HUES48 (cell line): ENCODE data around the gene TMEM132C.
"Not testable (repeated sequence)": the region's sequence is repeated elsewhere in the genome, so short reads cannot be mapped to it uniquely, and the experiment has no call there.

Experiments used
- H3K27ac ChIP-seq: one replicate; pipeline ENCODE4 v1.7.0; 2013; ENCODE audit warnings: low read depth, low read length, inconsistent platforms
- H3K27me3 ChIP-seq: 2 replicates; pipeline ENCODE4 v1.6.1; 2013; ENCODE audit warnings: mild to moderate bottlenecking, low read length; ENCODE audit not compliant: control insufficient read depth, insufficient read depth
- H3K36me3 ChIP-seq: 2 replicates; pipeline ENCODE4 v1.6.1; 2013; ENCODE audit warnings: low read length; ENCODE audit not compliant: control insufficient read depth, insufficient read depth
- H3K4me1 ChIP-seq: 2 replicates; pipeline ENCODE4 v1.6.1; 2013; ENCODE audit warnings: mild to moderate bottlenecking, low read length; ENCODE audit not compliant: control insufficient read depth, insufficient read depth
- H3K4me3 ChIP-seq: 2 replicates; pipeline ENCODE4 v1.5.1; 2013; ENCODE audit warnings: mild to moderate bottlenecking, low read depth, low read length
- H3K9ac ChIP-seq: 2 replicates; pipeline ENCODE4 v1.6.1; 2013; ENCODE audit warnings: mild to moderate bottlenecking, low read depth, low read length, moderate library complexity
- H3K9me3 ChIP-seq: 2 replicates; pipeline ENCODE4 v1.6.1; 2013; ENCODE audit warnings: low read length; ENCODE audit not compliant: control insufficient read depth, insufficient read depth

TMEM132C gene

GRCh38 chr12:128474916-128475315 is 207.9 kb downstream of the TMEM132C start:
- Histone ChIP-seq H3K36me3 (no peaks in the 10 kb centered on the region), H3K4me3 (no peak overlapping the region), H3K4me1 (peaks cover 8% of the 10 kb centered on the region; the same call in 1 of the 2 replicates), H3K9me3 (no peaks in the 10 kb centered on the region), H3K9ac (no peak overlapping the region), H3K27ac (no peak overlapping the region), H3K27me3 (no peaks in the 10 kb centered on the region)

GRCh38 chr12:128476266-128476665 is 209.3 kb downstream of the TMEM132C start:
- Histone ChIP-seq H3K4me1 (peaks cover 8% of the 10 kb centered on the region; the same call in 1 of the 2 replicates), H3K4me3 (no peak overlapping the region), H3K9me3 (no peaks in the 10 kb centered on the region), H3K27me3 (no peaks in the 10 kb centered on the region), H3K27ac (no peak overlapping the region), H3K9ac (no peak overlapping the region), H3K36me3 (no peaks in the 10 kb centered on the region)

GRCh38 chr12:128483526-128484255 is 216.7 kb downstream of the TMEM132C start:
- H3K4me3 ChIP-seq = no peak overlapping the region
- H3K4me1 ChIP-seq = no peaks in the 10 kb centered on the region
- H3K9ac ChIP-seq = no peak overlapping the region
- no peak overlapping the region for H3K27ac ChIP-seq
- H3K9me3 ChIP-seq = no peaks in the 10 kb centered on the region
- no peaks in the 10 kb centered on the region for H3K36me3 ChIP-seq
- H3K27me3 ChIP-seq = no peaks in the 10 kb centered on the region

- H3K36me3 ChIP-seq, H3K4me1 ChIP-seq, H3K9ac ChIP-seq, H3K27ac ChIP-seq, H3K27me3 ChIP-seq, H3K4me3 ChIP-seq: not testable (repeated sequence)
- H3K9me3 ChIP-seq = peaks cover 14% of the 10 kb centered on the region
These were observed 230.4 kb downstream of the TMEM132C start for GRCh38 chr12:128497376-128497775.

DNA sequence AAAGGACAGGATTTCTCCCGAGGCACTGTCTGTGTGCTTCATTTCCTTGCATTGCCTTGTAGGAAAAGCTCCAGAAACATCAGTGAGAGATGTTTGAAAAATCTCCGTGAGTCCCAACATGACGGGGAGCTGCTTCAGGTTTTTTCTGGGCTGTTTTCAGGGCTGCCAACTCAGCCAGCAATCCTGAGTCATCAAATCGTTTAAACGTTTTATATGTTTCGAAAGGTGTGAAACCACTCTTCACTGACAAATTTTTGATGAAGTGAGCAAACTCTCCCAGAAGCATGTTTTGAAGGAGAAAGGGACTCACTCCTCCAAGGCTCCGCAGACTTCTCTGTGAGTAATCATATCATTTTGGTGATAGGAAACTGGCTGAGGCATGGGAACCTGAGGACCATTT is 240.5 kb downstream of the TMEM132C start:
- Histone ChIP-seq H3K27ac (no peak overlapping the region), H3K4me1 (peaks cover 11% of the 10 kb centered on the region; the same call in 1 of the 2 replicates), H3K36me3 (no peaks in the 10 kb centered on the region), H3K9ac (no peak overlapping the region), H3K4me3 (no peak overlapping the region), H3K27me3 (no peaks in the 10 kb centered on the region), H3K9me3 (peaks cover 4% of the 10 kb centered on the region; the same call in 1 of the 2 replicates)

- H3K9ac ChIP-seq = no peak overlapping the region
- peaks cover 18% of the 10 kb centered on the region for H3K4me1 ChIP-seq
- H3K27me3 ChIP-seq = no peaks in the 10 kb centered on the region
- H3K36me3 ChIP-seq = no peaks in the 10 kb centered on the region
- H3K27ac ChIP-seq = no peak overlapping the region
- H3K9me3 ChIP-seq = no peaks in the 10 kb centered on the region
- no peak overlapping the region for H3K4me3 ChIP-seq
These were observed 242.2 kb downstream of the TMEM132C start for GRCh38 chr12:128509170-128509569.

DNA sequence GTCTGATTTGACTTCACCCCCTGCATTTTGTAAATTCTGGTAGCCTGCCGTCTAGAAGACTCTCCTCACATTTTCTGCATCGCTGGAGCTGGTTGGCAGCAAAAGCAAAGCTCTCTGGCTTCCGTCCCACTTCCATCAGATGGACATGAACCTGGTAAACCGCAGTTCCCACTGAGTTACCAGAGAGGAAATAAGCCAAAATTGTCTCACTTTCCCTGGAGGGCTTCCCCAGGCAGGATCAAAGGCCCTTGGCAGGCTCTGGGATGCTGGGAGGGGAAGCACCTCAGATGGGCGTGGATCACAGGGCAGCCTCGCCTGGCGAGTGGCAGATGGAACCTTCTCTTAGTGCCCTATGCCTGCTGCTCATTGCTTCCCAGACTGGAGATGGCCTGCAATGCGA is 243.5 kb downstream of the TMEM132C start:
- H3K27ac ChIP-seq = no peak overlapping the region
- H3K9ac ChIP-seq = no peak overlapping the region
- H3K36me3 ChIP-seq = no peaks in the 10 kb centered on the region
- H3K4me3 ChIP-seq = no peak overlapping the region
- 0 out of 2 replicates have a peak, but pooled peaks cover 4% of the 10 kb centered on the region for H3K9me3 ChIP-seq
- H3K27me3 ChIP-seq = no peaks in the 10 kb centered on the region
- peaks cover 18% of the 10 kb centered on the region for H3K4me1 ChIP-seq

DNA sequence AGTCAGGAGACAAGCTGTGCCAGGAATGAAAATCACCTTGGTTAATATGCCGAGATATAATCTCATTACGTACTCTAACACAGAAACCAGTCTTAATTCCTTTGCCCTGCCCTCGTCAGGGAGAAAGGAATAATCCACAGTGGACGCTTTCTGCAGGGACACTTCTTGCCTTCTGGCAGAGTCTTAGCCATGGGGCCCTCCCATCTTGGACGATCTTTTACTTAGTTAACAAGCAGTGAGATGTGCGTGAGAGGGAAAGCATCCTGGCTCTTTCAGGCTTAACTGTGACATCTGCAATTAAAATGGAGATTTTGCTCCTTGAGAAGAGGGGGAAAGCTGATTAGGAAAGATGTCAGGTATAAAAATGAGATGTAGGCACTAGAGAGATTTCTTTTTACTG is 246.4 kb downstream of the TMEM132C start:
- Histone ChIP-seq H3K27me3 (no peaks in the 10 kb centered on the region), H3K9ac (no peak overlapping the region), H3K4me3 (no peak overlapping the region), H3K4me1 (peaks cover 18% of the 10 kb centered on the region), H3K9me3 (0 out of 2 replicates have a peak, but pooled peaks cover 4% of the 10 kb centered on the region), H3K36me3 (no peaks in the 10 kb centered on the region), H3K27ac (no peak overlapping the region)

GRCh38 chr12:128513831-128514230 is 246.9 kb downstream of the TMEM132C start:
- no peak overlapping the region for H3K27ac ChIP-seq
- H3K9ac ChIP-seq = no peak overlapping the region
- H3K9me3 ChIP-seq = 0 out of 2 replicates have a peak, but pooled peaks cover 4% of the 10 kb centered on the region
- H3K4me3 ChIP-seq = no peak overlapping the region
- peaks cover 16% of the 10 kb centered on the region for H3K4me1 ChIP-seq
- no peaks in the 10 kb centered on the region for H3K36me3 ChIP-seq
- no peaks in the 10 kb centered on the region for H3K27me3 ChIP-seq

DNA sequence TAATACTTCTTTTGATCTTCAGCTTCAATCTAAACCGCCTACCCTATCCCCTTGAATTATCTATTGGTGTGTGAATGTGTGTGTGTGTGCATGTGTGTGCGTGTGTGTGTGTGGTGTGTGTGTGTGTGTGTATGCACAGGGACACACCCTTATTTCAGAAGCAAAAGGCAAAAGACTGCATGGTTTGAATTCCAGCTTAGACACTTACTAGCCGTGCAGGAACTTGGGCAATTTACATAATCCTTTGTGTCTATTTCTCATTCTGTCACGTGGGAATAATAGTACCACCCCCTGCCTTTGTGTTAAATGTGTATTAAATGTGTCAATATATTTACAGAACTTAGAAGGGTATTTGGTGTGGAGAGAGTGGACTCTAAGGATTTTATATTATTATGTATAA is 251.7 kb downstream of the TMEM132C start:
- no peaks in the 10 kb centered on the region for H3K27me3 ChIP-seq
- H3K9me3 ChIP-seq = peaks cover 9% of the 10 kb centered on the region; the same call in 1 of the 2 replicates
- no peak overlapping the region for H3K4me3 ChIP-seq

GRCh38 chr12:128519426-128519825 is 252.5 kb downstream of the TMEM132C start:
- no peaks in the 10 kb centered on the region for H3K36me3 ChIP-seq
- H3K4me3 ChIP-seq = no peak overlapping the region
- no peak overlapping the region for H3K27ac ChIP-seq
- no peaks in the 10 kb centered on the region for H3K27me3 ChIP-seq
- H3K9me3 ChIP-seq = peaks cover 9% of the 10 kb centered on the region; the same call in 1 of the 2 replicates
- no peaks in the 10 kb centered on the region for H3K4me1 ChIP-seq
- no peak overlapping the region for H3K9ac ChIP-seq

More for the DNA sequence above, 251.7 kb downstream of the TMEM132C start:
- H3K27ac ChIP-seq = no peak overlapping the region
- no peaks in the 10 kb centered on the region for H3K36me3 ChIP-seq
- no peaks in the 10 kb centered on the region for H3K4me1 ChIP-seq
- H3K9ac ChIP-seq = no peak overlapping the region
